Stimulated activated CD8-positive, alpha-beta memory T cell treated with anti-CD3 and anti-CD28 coated beads, Interleukin-15, amount 100 ng/mL, for 48 hours (primary cell): ENCODE data around the gene MPDZ.

Experiments used
- DNase-seq, 2 donors: peaks; one replicate each; pipeline ENCODE4 v3.0.0-alpha.2; 2020; ENCODE audit warnings: low read depth in 2 of 2

Gene MPDZ

GRCh38 chr9:13186774-13187173 is 92.7 kb downstream of the MPDZ start:
- no peak for DNase-seq

DNA sequence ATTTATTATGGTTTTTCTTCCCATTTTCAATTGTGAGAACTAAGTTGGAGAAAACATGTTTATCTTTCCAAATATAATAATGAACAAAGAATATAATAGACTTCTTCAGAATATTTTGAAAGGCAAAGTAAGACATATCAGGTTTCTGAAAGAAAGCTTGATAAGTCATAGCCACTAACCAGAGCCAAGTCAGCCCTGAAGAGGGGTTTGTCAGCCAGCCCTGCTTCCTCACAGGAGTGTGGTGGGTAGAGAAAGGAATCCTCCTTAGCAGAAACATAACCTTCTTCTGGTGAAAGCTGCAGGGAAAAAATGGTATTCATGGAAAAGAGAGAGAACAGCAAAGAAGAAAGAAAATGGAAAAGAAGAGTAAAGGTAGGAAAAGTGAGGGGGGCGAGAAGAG is 93.4 kb downstream of the MPDZ start:
- no peak for DNase-seq

DNA sequence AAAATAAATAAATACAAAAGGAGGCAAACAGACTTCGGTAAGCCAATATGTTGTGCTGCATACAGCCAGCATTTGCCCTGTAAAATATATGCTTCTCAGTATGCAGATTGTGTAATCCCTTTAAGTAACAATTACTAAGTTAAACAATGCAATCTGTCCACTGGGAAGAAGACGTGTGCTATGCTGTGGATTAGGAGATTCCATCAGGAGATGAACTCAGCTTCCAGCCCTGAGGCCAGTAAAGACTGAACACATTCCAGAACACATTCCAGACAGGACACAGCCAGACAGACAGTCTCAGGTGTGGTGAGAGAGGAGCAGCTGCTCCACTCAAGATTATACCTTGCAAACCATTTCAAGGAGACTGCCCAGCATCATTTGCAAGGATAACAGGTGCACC is 97.8 kb downstream of the MPDZ start:
- no peak for DNase-seq

GRCh38 chr9:13179257-13179656 is 100.2 kb downstream of the MPDZ start:
- DNase-seq, result no peak

DNA sequence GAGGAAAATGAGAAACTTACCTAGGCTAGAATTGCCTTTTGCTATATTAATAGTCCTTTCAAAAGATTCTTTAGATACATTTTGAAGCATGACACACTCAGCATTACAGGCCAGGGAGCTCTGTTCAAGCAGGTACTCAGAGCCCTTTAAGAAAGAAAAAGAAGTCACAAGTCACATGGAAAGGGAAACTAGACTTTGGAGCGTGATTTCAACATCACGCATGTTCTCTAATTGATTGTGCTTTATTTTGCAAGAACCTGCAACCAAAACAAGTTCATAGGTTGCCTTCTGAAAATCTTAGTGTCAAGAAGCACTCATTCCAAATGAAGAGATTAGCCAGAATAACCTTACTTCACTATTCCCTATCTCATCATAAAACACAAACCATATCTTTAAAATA is 103.8 kb downstream of the MPDZ start:
- DNase-seq, result no peak

DNA sequence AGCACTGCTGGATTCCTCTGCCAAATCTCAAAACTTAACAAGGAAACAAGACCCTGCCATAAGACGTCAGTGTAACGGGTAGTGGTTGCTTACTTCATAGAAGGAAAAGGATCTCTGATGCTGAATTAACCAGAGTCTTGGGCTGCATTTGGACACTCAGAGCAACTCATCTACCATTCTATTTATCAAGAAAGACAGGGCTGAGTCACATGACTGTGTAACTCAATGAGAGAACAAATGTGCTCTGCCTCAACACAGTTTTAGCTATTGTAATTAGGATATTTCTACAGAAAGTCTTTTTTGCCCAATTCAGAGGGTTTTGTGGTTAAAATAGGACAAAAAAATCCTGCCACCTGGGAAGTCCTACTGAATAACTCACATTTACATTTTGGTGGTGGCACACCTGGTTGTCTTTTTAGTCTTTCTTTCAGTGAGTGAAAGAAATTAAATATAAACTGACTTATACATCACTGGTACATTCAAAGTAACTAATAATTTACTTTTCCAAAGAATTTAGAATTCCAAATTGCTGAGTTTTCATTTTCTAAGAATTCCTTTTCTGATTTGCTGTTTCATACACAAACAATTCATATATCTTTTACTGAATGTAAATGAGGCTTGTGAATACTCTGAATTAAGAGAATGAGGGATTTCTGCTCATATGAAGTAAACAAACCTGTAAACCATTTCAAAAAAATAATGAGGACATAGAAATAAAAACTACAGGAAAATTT is 104.4 kb downstream of the MPDZ start:
- no peak for DNase-seq

GRCh38 chr9:13173553-13173952 is 105.9 kb downstream of the MPDZ start:
- no peak for DNase-seq

- no peak for DNase-seq
Measured at GRCh38 chr9:13171261-13171660, 108.2 kb downstream of the MPDZ start.

DNA sequence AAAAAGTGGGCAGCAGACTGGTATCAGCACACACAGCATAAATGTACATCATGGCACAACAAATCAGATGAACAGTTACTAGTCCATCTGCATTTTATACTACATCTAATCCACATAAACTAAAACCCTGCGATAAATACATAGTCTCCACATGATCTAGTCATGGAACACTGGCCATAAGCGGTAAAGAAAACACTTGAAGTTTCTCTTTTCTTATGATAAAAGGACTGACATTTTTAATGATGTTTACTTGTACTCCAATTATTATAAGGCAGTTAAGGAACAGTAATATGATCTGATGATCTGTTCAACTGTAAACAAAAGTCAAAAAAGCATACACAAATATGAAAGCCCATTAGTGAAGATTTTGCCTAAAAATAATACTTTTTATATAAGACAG is 112.5 kb downstream of the MPDZ start:
- no peak for DNase-seq

DNA sequence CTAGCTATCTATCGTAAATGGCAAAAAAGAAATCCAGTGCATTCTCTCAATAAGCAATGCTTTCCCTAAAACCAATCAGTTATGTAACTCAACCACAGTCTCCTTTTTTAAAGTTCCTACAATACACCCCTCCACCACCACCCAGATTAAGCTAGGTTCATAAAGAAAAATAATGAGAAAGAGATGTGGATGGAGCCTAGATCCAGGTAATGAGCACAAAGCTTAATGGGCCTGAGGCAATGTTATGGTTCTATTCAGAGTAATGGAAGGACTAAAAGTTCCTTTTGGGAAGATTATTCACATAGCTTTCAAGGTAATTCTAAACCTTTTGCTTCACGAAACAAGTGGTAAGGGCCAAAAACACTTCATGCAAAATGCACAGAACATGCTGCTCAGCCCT is 113.5 kb downstream of the MPDZ start:
- DNase-seq, result no peak

GRCh38 chr9:13165236-13165945 is 114.1 kb downstream of the MPDZ start:
- no peak for DNase-seq

DNA sequence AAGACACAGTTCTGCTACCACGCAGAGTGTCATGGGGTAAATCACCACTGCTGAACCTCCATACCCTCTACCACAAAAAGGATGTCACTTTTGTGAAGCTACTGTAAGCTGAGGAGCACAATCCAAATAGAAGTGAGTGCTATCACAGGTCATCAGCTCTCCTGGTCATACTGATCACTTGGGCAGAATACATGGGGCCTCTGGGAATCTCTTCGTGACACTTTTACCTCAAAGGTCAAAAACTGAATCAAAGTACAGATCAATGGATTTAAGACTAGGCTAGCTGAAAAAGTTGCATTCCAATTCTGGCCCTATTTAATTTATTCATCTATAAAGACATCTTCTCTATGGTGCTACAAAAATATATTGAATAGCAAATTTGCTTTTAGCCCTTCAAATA is 115.5 kb downstream of the MPDZ start:
- DNase-seq, result no peak

DNA sequence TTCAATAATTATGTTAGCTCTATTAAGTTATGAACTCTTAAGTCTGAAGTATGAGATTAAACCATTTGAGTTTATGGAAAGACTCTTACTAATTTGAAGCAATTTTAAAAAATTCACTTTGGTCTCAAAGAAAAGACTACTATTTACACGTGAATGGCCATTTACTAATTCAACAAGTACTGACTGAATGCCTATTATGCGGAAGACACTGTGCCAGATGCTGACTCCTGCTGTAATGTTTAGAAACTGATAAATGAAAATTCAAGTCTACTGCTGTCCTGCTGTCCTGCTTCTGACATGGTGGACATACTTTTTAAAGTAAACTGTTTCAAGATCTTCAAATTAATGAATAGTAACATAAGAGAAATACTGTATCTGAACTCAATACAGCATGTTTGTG is 116.2 kb downstream of the MPDZ start:
- DNase-seq, result no peak

- DNase-seq, result no peak
Measured at GRCh38 chr9:13160051-13160450, 119.4 kb downstream of the MPDZ start.

GRCh38 chr9:13158986-13159385 is 120.5 kb downstream of the MPDZ start:
- no peak for DNase-seq

DNA sequence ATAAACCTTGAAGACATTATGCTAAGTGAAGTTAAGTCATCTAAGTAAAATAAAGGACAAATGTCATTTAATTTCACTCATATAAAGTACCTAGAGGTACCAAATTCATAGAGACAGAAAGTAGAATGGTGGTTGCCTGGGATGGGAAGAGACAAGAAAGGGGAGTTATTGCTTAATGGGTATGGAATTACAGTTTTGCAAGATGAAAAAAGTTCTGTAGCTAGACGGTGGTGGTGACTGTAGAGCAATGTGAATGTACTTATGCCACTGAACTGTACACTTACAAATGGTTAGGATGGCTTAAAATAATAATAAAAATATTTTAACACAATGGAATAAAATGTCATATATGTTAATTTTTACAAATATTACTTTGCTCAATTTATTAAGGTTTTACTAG is 128.0 kb downstream of the MPDZ start:
- DNase-seq, result no peak

GRCh38 chr9:13149454-13149853 is 130.0 kb downstream of the MPDZ start:
- no peak for DNase-seq

- no peak for DNase-seq
Measured at GRCh38 chr9:13146840-13147239, 132.7 kb downstream of the MPDZ start.

GRCh38 chr9:13145340-13145739 is 134.2 kb downstream of the MPDZ start:
- no peak for DNase-seq

GRCh38 chr9:13144166-13144775 is 135.2 kb downstream of the MPDZ start:
- no peak for DNase-seq

DNA sequence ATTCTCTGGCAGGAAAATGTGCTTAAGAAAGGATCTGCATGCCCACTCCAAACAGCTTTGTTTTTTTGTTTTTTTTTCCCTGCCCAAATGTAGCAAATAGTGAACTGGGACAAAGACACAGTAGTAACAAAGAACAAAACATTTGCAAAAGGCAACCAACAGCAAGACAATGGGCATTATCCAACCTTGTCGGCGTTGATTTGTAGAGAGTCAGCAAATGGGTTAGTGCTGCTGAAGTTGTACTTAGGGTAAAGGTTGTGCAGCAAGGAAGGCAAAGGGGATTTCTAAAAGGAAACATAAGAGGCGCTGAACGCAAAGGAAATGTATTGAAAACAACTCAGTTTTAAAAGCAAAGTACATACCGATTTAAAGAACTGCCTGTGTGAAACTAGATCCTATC is 136.2 kb downstream of the MPDZ start:
- DNase-seq, result no peak

- no peak for DNase-seq
Measured at GRCh38 chr9:13142776-13143175, 136.7 kb downstream of the MPDZ start.

GRCh38 chr9:13141629-13142028 is 137.9 kb downstream of the MPDZ start:
- DNase-seq, result no peak
